Regular cardiac myocyte (primary cell): Measurements from ENCODE around the gene ITPR3. TPM values are rescaled to one million over a fixed set of nuclear protein-coding genes. Genes with fewer than 3 reads are reported as not detected.

Source experiments
- total RNA-seq: library from RNA; depleted of rRNA; stranded (reverse); fragments of >200 nt; gene quantifications from 2 replicates; pipeline ENCODE4 v1.2.3, GENCODE V29; 2014

The ITPR3 gene
- total RNA-seq: 9.0 and 10.4 TPM in 2 replicates

GRCh38 chr6:33620856-33621710 lies at the start of gene ITPR3:
Gene ITPR3, plus strand, starts transcription at chr6:33621322. Its CDS starts 281 bp downstream, at chr6:33621603.

GRCh38 chr6:33579828-33580714 lies 41.1 kb upstream of the ITPR3 start, which contains the start of gene BAK1:
Gene BAK1, minus strand, starts transcription at chr6:33580276. Its CDS starts 2,672 bp downstream, at chr6:33577604.

GRCh38 chr6:33711140-33712129 lies 90.3 kb downstream of the ITPR3 start, which contains the start of gene UQCC2:
Gene UQCC2, minus strand, starts transcription at chr6:33711700. Its CDS starts 14 bp downstream, at chr6:33711686.

Other genes starting within 250 kb of the ITPR3 start
- gene KIFC1, start 229.5 kb upstream of the ITPR3 start, total RNA-seq: 5.9 and 52.1 TPM in 2 replicates
- gene PHF1, start 210.3 kb upstream of the ITPR3 start, total RNA-seq: 14.8 and 32.4 TPM in 2 replicates
- 87.4 and 143 TPM in 2 replicates for gene CUTA, start 203.2 kb upstream of the ITPR3 start, total RNA-seq
- 2.7 and 2.8 TPM in 2 replicates for gene SYNGAP1, start 201.3 kb upstream of the ITPR3 start, total RNA-seq
- 3.7 and 7.1 TPM in 2 replicates for gene ZBTB9, start 166.7 kb upstream of the ITPR3 start, total RNA-seq
- gene BAK1, start 41.0 kb upstream of the ITPR3 start, total RNA-seq: 11.8 and 15.3 TPM in 2 replicates
- gene UQCC2, start 90.4 kb downstream of the ITPR3 start, total RNA-seq: 17.8 and 32.0 TPM in 2 replicates
- under 0.01 and 0.28 TPM in 2 replicates for gene IP6K3, start 125.6 kb downstream of the ITPR3 start, total RNA-seq
- 41.4 and 54.1 TPM in 2 replicates for gene LEMD2, start 167.8 kb downstream of the ITPR3 start, total RNA-seq
- gene MLN, start 182.7 kb downstream of the ITPR3 start, total RNA-seq: not detected in 2 replicates